ENCODE data around the gene MELTF. TPM values are rescaled to one million over a fixed set of nuclear protein-coding genes. Genes with fewer than 3 reads are reported as not detected.

The MELTF gene
- total and polyA plus RNA-seq, 2 of the 13 experiments (the other 11 are each of a cell fraction or from before 2014, with no cell fraction given): 3.2 to 7.5 TPM

- TF ChIP-seq ELF1 (CRISPR knock-in tag; IDR thresholded peaks at IDR 0.05) (no peak), SMARCC2 (IDR thresholded peaks at IDR 0.05) (no peak), LCORL (IDR thresholded peaks at IDR 0.05) (no peak), LCORL (CRISPR knock-in tag; IDR thresholded peaks at IDR 0.05) (no peak), ZNF841 (CRISPR knock-in tag; IDR thresholded peaks at IDR 0.05; ENCODE audit: borderline replicate concordance) (no peak), PRDM10 (CRISPR knock-in tag; IDR thresholded peaks at IDR 0.05; ENCODE audit: low read depth) (no peak), MTERF4 (CRISPR knock-in tag; IDR thresholded peaks at IDR 0.05) (no peak), ZNF850 (CRISPR knock-in tag; conservative IDR thresholded peaks at IDR 0.05) (no peak), ZBTB20 (CRISPR knock-in tag; IDR thresholded peaks at IDR 0.05; ENCODE audit: borderline replicate concordance, low read depth) (no peak), ZNF317 (CRISPR knock-in tag; IDR thresholded peaks at IDR 0.05) (no peak), TAF1 (CRISPR knock-in tag; IDR thresholded peaks at IDR 0.05) (no peak), ZNF609 (CRISPR knock-in tag; IDR thresholded peaks at IDR 0.05; ENCODE audit: borderline replicate concordance) (no peak), ZNF446 (CRISPR knock-in tag; IDR thresholded peaks at IDR 0.05) (no peak), ZNF766 (CRISPR knock-in tag; IDR thresholded peaks at IDR 0.05; ENCODE audit: borderline replicate concordance) (no peak), ZSCAN20 (CRISPR knock-in tag; IDR thresholded peaks at IDR 0.05; ENCODE audit: borderline replicate concordance) (no peak), ZNF326 (CRISPR knock-in tag; IDR thresholded peaks at IDR 0.05; ENCODE audit: borderline replicate concordance) (no peak), POLR2AphosphoS2 (IDR thresholded peaks at IDR 0.05; ENCODE audit: low read depth, low read length) (no peak), PLRG1 (conservative IDR thresholded peaks at IDR 0.05) (no peak), ISL2 (CRISPR knock-in tag; IDR thresholded peaks at IDR 0.05) (no peak), FOXO1 (CRISPR knock-in tag; IDR thresholded peaks at IDR 0.05) (no peak), ZNF205 (CRISPR knock-in tag; IDR thresholded peaks at IDR 0.05) (no peak), ERF (CRISPR knock-in tag; IDR thresholded peaks at IDR 0.05) (no peak), FLYWCH1 (CRISPR knock-in tag; IDR thresholded peaks at IDR 0.05) (no peak)
Measured at GRCh38 chr3:196965112-196965803, 64.4 kb downstream of the MELTF start (continued).

Data from HepG2 (cell line).